Mammary epithelial cell (primary cell): ENCODE measurements around the gene CELSR1.

Source experiments
- EZH2 ChIP-seq: IDR thresholded peaks from 2 replicates; pipeline ENCODE4 v1.6.1; 2012; ENCODE audit warnings: low read length, inconsistent platforms, borderline replicate concordance
- TF ChIP-seq, protein P1 (sequence below), 2 donors: IDR thresholded peaks in 1 of 2; conservative IDR thresholded peaks in 1 of 2; 2 replicates each; pipeline ENCODE4 v1.5.1; 2011 to 2012; ENCODE audit warnings: inconsistent platforms in 2 of 2, low read length in 2 of 2, mild to moderate bottlenecking in 2 of 2, control low read depth in 1 of 2, low read depth in 1 of 2; ENCODE audit not compliant: insufficient read depth in 1 of 2; ENCODE audit errors: extremely low read depth in 1 of 2

DNA sequence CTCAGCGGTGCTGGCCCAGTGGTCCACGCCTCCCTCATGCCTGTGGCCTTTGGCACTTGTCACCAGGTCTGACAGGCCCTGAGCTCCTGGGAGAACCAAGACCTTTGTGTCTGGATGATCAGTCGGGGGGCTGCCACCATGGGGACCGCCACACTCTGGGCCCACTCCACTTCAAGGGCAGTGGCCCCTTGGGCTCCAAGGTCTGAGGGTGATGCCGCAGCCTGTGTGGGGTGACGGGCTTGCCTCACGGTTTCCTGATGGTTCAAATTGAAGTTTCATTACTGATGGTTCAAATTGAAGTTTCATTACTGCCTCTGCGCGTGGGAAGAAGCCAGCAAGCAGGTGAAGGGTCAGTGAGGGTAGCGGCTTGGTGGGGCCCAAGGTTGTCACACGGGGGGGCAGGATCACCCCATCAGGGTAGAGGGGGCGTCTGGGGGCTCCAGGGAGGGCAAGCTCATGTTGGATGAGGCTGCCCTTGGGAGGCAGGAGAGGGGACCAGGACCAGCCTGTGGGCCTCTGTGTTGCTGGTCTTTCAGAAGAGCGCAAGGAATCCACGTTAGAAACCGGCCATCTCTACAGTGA, 174.4 kb downstream of the CELSR1 start:
- TF ChIP-seq EZH2, result no peak
- TF ChIP-seq, protein P1, sequence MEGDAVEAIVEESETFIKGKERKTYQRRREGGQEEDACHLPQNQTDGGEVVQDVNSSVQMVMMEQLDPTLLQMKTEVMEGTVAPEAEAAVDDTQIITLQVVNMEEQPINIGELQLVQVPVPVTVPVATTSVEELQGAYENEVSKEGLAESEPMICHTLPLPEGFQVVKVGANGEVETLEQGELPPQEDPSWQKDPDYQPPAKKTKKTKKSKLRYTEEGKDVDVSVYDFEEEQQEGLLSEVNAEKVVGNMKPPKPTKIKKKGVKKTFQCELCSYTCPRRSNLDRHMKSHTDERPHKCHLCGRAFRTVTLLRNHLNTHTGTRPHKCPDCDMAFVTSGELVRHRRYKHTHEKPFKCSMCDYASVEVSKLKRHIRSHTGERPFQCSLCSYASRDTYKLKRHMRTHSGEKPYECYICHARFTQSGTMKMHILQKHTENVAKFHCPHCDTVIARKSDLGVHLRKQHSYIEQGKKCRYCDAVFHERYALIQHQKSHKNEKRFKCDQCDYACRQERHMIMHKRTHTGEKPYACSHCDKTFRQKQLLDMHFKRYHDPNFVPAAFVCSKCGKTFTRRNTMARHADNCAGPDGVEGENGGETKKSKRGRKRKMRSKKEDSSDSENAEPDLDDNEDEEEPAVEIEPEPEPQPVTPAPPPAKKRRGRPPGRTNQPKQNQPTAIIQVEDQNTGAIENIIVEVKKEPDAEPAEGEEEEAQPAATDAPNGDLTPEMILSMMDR (conservative IDR thresholded peaks at IDR 0.05 in 1 of 2, IDR thresholded peaks at IDR 0.05 in 1 of 2; ENCODE audit: extremely low read depth in 1 of 2, insufficient read depth in 1 of 2, low read depth in 1 of 2, low read length in 2 of 2), result no peak
